Measurements from ENCODE around the gene CWC15.

- TF ChIP-seq POLR2A (IDR thresholded peaks at IDR 0.05) = no peak
- TF ChIP-seq, protein P1, sequence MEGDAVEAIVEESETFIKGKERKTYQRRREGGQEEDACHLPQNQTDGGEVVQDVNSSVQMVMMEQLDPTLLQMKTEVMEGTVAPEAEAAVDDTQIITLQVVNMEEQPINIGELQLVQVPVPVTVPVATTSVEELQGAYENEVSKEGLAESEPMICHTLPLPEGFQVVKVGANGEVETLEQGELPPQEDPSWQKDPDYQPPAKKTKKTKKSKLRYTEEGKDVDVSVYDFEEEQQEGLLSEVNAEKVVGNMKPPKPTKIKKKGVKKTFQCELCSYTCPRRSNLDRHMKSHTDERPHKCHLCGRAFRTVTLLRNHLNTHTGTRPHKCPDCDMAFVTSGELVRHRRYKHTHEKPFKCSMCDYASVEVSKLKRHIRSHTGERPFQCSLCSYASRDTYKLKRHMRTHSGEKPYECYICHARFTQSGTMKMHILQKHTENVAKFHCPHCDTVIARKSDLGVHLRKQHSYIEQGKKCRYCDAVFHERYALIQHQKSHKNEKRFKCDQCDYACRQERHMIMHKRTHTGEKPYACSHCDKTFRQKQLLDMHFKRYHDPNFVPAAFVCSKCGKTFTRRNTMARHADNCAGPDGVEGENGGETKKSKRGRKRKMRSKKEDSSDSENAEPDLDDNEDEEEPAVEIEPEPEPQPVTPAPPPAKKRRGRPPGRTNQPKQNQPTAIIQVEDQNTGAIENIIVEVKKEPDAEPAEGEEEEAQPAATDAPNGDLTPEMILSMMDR (IDR thresholded peaks at IDR 0.05) = no peak
Measured at GRCh38 chr11:94926698-94927237, 46.6 kb downstream of the CWC15 start.

All from uterus (tissue), 2 donors.